K562 (cell line): ENCODE data around the gene LAG3. TPM values are rescaled to one million over a fixed set of nuclear protein-coding genes. Genes with fewer than 3 reads are reported as not detected.
A peak's percentile ranks its signal among the peaks of the same experiment; 100 is the strongest.

Experiments used
- ATAC-seq: fragments of 200-7000 bp; cut with Tn5 transposase; 3 replicates; pipeline ENCODE4 v1.9.1; 2020; ENCODE audit warnings: moderate library complexity
- BruUV-seq: library from RNA; stranded (reverse); fragments of 400-500 nt; replicated peaks from 2 replicates; lab custom pipeline; 2021; lab: Mats Ljungman, UMichigan
- CTCF ChIA-PET: fragments of 300-600 bp; formaldehyde crosslinking; extraction: SDS; loops from one replicate; lab custom pipeline; 2021; ENCODE audit warnings: low intra/inter-chr PET ratio; lab: Yijun Ruan, JAX
- POLR2A ChIA-PET: fragments of 300-600, 350-650 bp; sonication (Branson Sonifier 250); formaldehyde crosslinking; extraction: SDS; loops from one replicate; lab custom pipeline; 2021; ENCODE audit warnings: antibody characterized with exemption, inconsistent platforms; lab: Yijun Ruan, JAX
- DNase-seq, 4 experiments: peaks; one replicate each; pipeline versions ENCODE4 v3.0.0 to v3.0.0-alpha.2; 2011 to 2018; ENCODE audit warnings: low spot score in 3 of 4, mixed read lengths in 3 of 4; ENCODE audit errors: extremely low read depth in 1 of 4
- FAIRE-seq: peaks from 2 replicates; lab custom pipeline; 2011; peaks lifted over from hg19 to GRCh38; lab: Jason Lieb, UNC
- H2AFZ ChIP-seq: 2 replicates; pipeline ENCODE4 v1.6.0; 2011; ENCODE audit warnings: low read depth, low read length, control low read depth, inconsistent platforms
- H3K27ac ChIP-seq: fragments of 200-600 bp; 3 replicates; pipeline ENCODE4 v1.8.0; 2011; ENCODE audit warnings: low read depth, mild to moderate bottlenecking, control low read depth, inconsistent platforms, low read length, moderate library complexity, mixed read lengths; ENCODE audit errors: extremely low read depth
- H3K27me3 ChIP-seq, 2 experiments: fragments of 300-600 bp in 1 of 2; 2 replicates in 1 of 2; 3 replicates in 1 of 2; pipeline versions ENCODE4 v1.6.0 to v1.8.0; 2011; ENCODE audit warnings: inconsistent platforms in 2 of 2, low read length in 2 of 2, mild to moderate bottlenecking in 1 of 2, mixed read lengths in 1 of 2, moderate library complexity in 1 of 2; ENCODE audit not compliant: control insufficient read depth in 2 of 2, insufficient read depth in 2 of 2
- H3K36me3 ChIP-seq: fragments of 300-600 bp; 3 replicates; pipeline ENCODE4 v1.8.0; 2011; ENCODE audit warnings: mild to moderate bottlenecking, low read length, inconsistent platforms; ENCODE audit not compliant: control insufficient read depth, insufficient read depth
- H3K4me1 ChIP-seq, 2 experiments: fragments of 200-600 bp in 1 of 2; replicated peaks in 1 of 2; 2 replicates in 1 of 2; 3 replicates in 1 of 2; pipeline versions ENCODE4 v1.5.1 to v1.8.0; 2011; ENCODE audit warnings: inconsistent platforms in 2 of 2, low read length in 2 of 2, mild to moderate bottlenecking in 1 of 2, mixed read lengths in 1 of 2, moderate library complexity in 1 of 2; ENCODE audit not compliant: control insufficient read depth in 2 of 2, insufficient read depth in 2 of 2
- H3K4me2 ChIP-seq: 2 replicates; pipeline ENCODE4 v1.6.1; 2011; ENCODE audit warnings: low read length, control low read depth, inconsistent platforms, mixed read lengths; ENCODE audit not compliant: insufficient read depth
- H3K4me3 ChIP-seq: fragments of 200-600 bp; sonication (generic), shearing (Covaris generic); 2 replicates; pipeline ENCODE4 v1.5.1; 2016; ENCODE audit warnings: control low read depth, inconsistent platforms
- H3K79me2 ChIP-seq: fragments of 200-600 bp; 3 replicates; pipeline ENCODE4 v1.8.0; 2011; ENCODE audit warnings: low read length, inconsistent platforms; ENCODE audit not compliant: control insufficient read depth, insufficient read depth
- H3K9ac ChIP-seq, 2 experiments: 2 replicates each; pipeline versions ENCODE4 v1.6.0 to v1.6.1; 2011; ENCODE audit warnings: low read depth in 2 of 2, low read length in 2 of 2, control low read depth in 1 of 2, inconsistent platforms in 1 of 2, mild to moderate bottlenecking in 1 of 2, mixed read lengths in 1 of 2; ENCODE audit not compliant: insufficient read depth in 1 of 2
- H3K9me1 ChIP-seq: one replicate; pipeline ENCODE4 v1.6.0; 2011; ENCODE audit warnings: inconsistent platforms, mild to moderate bottlenecking, low read length, moderate library complexity; ENCODE audit not compliant: control insufficient read depth, insufficient read depth
- H3K9me3 ChIP-seq: replicated peaks from 2 replicates; pipeline ENCODE4 v1.5.1; 2011; ENCODE audit warnings: low read depth, low read length, inconsistent platforms; ENCODE audit not compliant: control insufficient read depth, insufficient read depth
- H4K20me1 ChIP-seq: replicated peaks from 2 replicates; pipeline ENCODE4 v1.6.1; 2011; ENCODE audit warnings: low read length, inconsistent platforms, mixed read lengths; ENCODE audit not compliant: control insufficient read depth, insufficient read depth
- ARNT ChIP-seq, 2 experiments: fragments of 450-650 bp; IDR thresholded peaks; 2 replicates each; pipeline ENCODE4 v1.6.1; 2016; ENCODE audit warnings: mild to moderate bottlenecking in 1 of 2
- CREB1 ChIP-seq, 2 experiments: sonication (generic) in 1 of 2; formaldehyde crosslinking in 1 of 2; IDR thresholded peaks; 2 replicates each; pipeline versions ENCODE4 v1.6.1 to v1.8.0; 2012 to 2022; ENCODE audit warnings: inconsistent platforms in 1 of 2, mild to moderate bottlenecking in 1 of 2, missing genetic modification reagents in 1 of 2, moderate library complexity in 1 of 2
- CREM ChIP-seq: IDR thresholded peaks from 2 replicates; pipeline ENCODE4 v1.6.1; 2014; ENCODE audit warnings: antibody characterized with exemption, low read depth
- E2F4 ChIP-seq: sonication (generic); formaldehyde crosslinking; IDR thresholded peaks from 2 replicates; pipeline ENCODE4 v1.8.0; 2022; ENCODE audit warnings: mild to moderate bottlenecking, low read depth, missing genetic modification reagents
- ELK1 ChIP-seq: sonication (generic); formaldehyde crosslinking; IDR thresholded peaks from 2 replicates; pipeline ENCODE4 v1.8.1; 2022; ENCODE audit warnings: missing genetic modification reagents
- GATAD2B ChIP-seq: fragments of 450-650 bp; IDR thresholded peaks from 2 replicates; pipeline ENCODE4 v1.6.1; 2017; ENCODE audit warnings: mild to moderate bottlenecking, borderline replicate concordance
- MEF2D ChIP-seq: conservative IDR thresholded peaks from 2 replicates; pipeline ENCODE4 v1.6.1; 2016; ENCODE audit warnings: low read depth, missing genetic modification characterization, missing compliant biosample characterization
- POLR2G ChIP-seq: fragments of 200-400 bp; formaldehyde crosslinking; IDR thresholded peaks from 2 replicates; pipeline ENCODE4 v1.6.1; 2017; ENCODE audit warnings: low read depth, mild to moderate bottlenecking, antibody characterized with exemption, low read length, moderate library complexity
- PTBP1 ChIP-seq: fragments of 200-400 bp; formaldehyde crosslinking; IDR thresholded peaks from 2 replicates; pipeline ENCODE4 v1.6.1; 2017; ENCODE audit warnings: low read depth, low read length
- SRSF9 ChIP-seq: fragments of 200-400 bp; formaldehyde crosslinking; IDR thresholded peaks from 2 replicates; pipeline ENCODE4 v1.6.1; 2017; ENCODE audit warnings: low read depth, low read length, borderline replicate concordance
- THAP12 ChIP-seq: fragments of 250-450 bp; sonication (Bioruptor Pico); IDR thresholded peaks from 2 replicates; pipeline ENCODE4 v1.9.0; 2021; ENCODE audit warnings: mild to moderate bottlenecking, inconsistent platforms
- ZKSCAN1 ChIP-seq: fragments of 150-350 bp; IDR thresholded peaks from 2 replicates; pipeline ENCODE4 v1.6.1; 2016; ENCODE audit warnings: low read depth, low read length
- ZNF655 ChIP-seq: fragments of 250-450 bp; sonication (Bioruptor Pico); IDR thresholded peaks from 2 replicates; pipeline ENCODE4 v1.5.0; 2021
- WGBS: fragments of 100-300 bp; shearing (Covaris generic); methylation state at CpG from one replicate; pipeline ENCODE4 v1.1.6; 2016; ENCODE audit warnings: low coverage, mixed read lengths; ENCODE audit not compliant: insufficient coverage; ENCODE audit errors: missing lambda C conversion rate; 5-methylcytosine and 5-hydroxymethylcytosine counted together
- in situ Hi-C: fragments of 300-500 bp; cut with MboI; formaldehyde crosslinking; loops from 4 replicates; pipeline ENCODE4 v1.15.0; 2018; ENCODE audit warnings: inconsistent platforms, mixed read lengths
- intact Hi-C: fragments of 100-400 bp; cut with micrococcal nuclease; formaldehyde crosslinking; loops from 2 replicates; pipeline ENCODE4 v1.14.2; 2022
- polyA plus RNA-seq, 8 experiments: library from polyadenylated mRNA; depleted of rRNA in 4 of 8; stranded (reverse) in 5 of 8; unstranded in 3 of 8; fragments of >200 nt; fragmentation: Nextera tagmentation in 2 of 8; fragmentation: Illumina TruSeq in 1 of 8; extraction: Ambion mirVana in 2 of 8; extraction: Trizol in 1 of 8; gene quantifications; 2 replicates each; pipeline versions ENCODE4 v1.2.1 to v1.2.3, GENCODE V29; 2011 to 2014; ENCODE audit warnings: inconsistent platforms in 1 of 8, missing spikeins in 1 of 8
- total RNA-seq, 7 experiments: library from RNA; depleted of rRNA in 6 of 7; stranded (reverse); fragments of >200 nt in 6 of 7; fragmentation: Illumina TruSeq in 2 of 7; extraction: Trizol in 2 of 7; gene quantifications; 2 replicates each; pipeline versions ENCODE4 v1.2.1 to v1.2.3, GENCODE V29; 2011 to 2021; ENCODE audit warnings: low replicate concordance in 1 of 7

LAG3 gene
- total and polyA plus RNA-seq, 9 of the 15 experiments (the other 6 are each of a cell fraction or from before 2014, with no cell fraction given): 0.07 to 0.66 (median 0.09) TPM; not detected in 1

- H2AFZ ChIP-seq: 0 out of 2 replicates have a peak overlapping the region, but pooled peaks have one; percentile 24
- H3K9me3 ChIP-seq: no peaks in the 10 kb centered on the region
- CTCF ChIA-PET: interaction anchor here (0.6 to 0.8 kb wide), 4 partner anchors 13 to 65 kb away, joined by 3 to 5 read pairs (median 3); no protein-coding TSS in a partner anchor
- intact Hi-C loops (no loop called here), in situ Hi-C loops (no loop called here)
- peak overlapping the region; percentile 89 for H3K27ac ChIP-seq
- FAIRE-seq (no peak), ATAC-seq (peak; percentile 73), DNase-seq (peak; percentile 65 to 81 (median 71))
- WGBS: 2% methylated on average over 26 of the region's 88 CpGs
- H3K4me1 ChIP-seq: peaks cover 29 to 34% of the 10 kb centered on the region in 2 experiments; a peak in 4 of 5 replicates
- H3K4me3 ChIP-seq: peak overlapping the region; percentile 80
- BruUV-seq: no TSS peak
- H3K9ac ChIP-seq: peak overlapping the region; percentile 91 to 94
- POLR2A ChIA-PET: interaction anchor here (0.5 to 3.2 kb wide), 12 partner anchors 9 to 1085 kb away, joined by 3 to 17 read pairs (median 4); partner anchors contain the start of genes MLF2, NOP2, RNU7-1 and USP5
- H3K27me3 ChIP-seq: no peaks in the 10 kb centered on the region; a peak in 1 of 5 replicates
- H4K20me1 ChIP-seq: no peaks in the 10 kb centered on the region
- no peaks in the 10 kb centered on the region for H3K9me1 ChIP-seq
- H3K79me2 ChIP-seq: peaks cover 27% of the 10 kb centered on the region
- H3K4me2 ChIP-seq: peak overlapping the region; percentile 98
- peaks cover 32% of the 10 kb centered on the region; the same call in 2 of the 3 replicates for H3K36me3 ChIP-seq
- TF ChIP-seq ELK1 (CRISPR knock-in tag): no peak
- peak; percentile 27; the same call in 1 of the 2 replicates for TF ChIP-seq CREB1 (IDR thresholded peaks at IDR 0.05)
- TF ChIP-seq CREB1 (CRISPR knock-in tag; IDR thresholded peaks at IDR 0.05): 0 out of 2 replicates have a peak, but pooled peaks have one; percentile 32
- no peak for TF ChIP-seq ZNF655 (CRISPR knock-in tag)
- TF ChIP-seq SRSF9: no peak
- TF ChIP-seq GATAD2B: peak; percentile 67
- no peak for TF ChIP-seq ARNT (IDR thresholded peaks at IDR 0.05)
- no peak for TF ChIP-seq PTBP1
- no peak for TF ChIP-seq MEF2D (tag)
- 0 out of 2 replicates have a peak, but pooled peaks have one; percentile 54 for TF ChIP-seq THAP12 (CRISPR knock-in tag)
- no peak for TF ChIP-seq E2F4
- 0 out of 2 replicates have a peak, but pooled peaks have one; percentile 18 for TF ChIP-seq CREM
- peak; percentile 76 for TF ChIP-seq POLR2G
- TF ChIP-seq ZKSCAN1: no peak
These were observed 5.5 kb upstream of the LAG3 start for GRCh38 chr12:6766651-6767349.
